PC-3 (cell line): ENCODE results near the gene KRTAP5-5.
"Not testable (repeated sequence)": the region's sequence is repeated elsewhere in the genome, so short reads cannot be mapped to it uniquely, and the experiment has no call there.

Source experiments
- EZH2 ChIP-seq: fragments of 300-600 bp; sonication (generic); IDR thresholded peaks from one replicate; pipeline ENCODE4 v1.6.1; 2017; ENCODE audit warnings: antibody characterized with exemption, mild to moderate bottlenecking, low read length; ENCODE audit not compliant: unreplicated experiment
- TF ChIP-seq, protein P1 (sequence below): fragments of 300-600 bp; sonication (generic); conservative IDR thresholded peaks from 2 replicates; pipeline ENCODE4 v1.5.1; 2017; ENCODE audit warnings: antibody characterized with exemption, low read depth, mild to moderate bottlenecking, low read length

DNA sequence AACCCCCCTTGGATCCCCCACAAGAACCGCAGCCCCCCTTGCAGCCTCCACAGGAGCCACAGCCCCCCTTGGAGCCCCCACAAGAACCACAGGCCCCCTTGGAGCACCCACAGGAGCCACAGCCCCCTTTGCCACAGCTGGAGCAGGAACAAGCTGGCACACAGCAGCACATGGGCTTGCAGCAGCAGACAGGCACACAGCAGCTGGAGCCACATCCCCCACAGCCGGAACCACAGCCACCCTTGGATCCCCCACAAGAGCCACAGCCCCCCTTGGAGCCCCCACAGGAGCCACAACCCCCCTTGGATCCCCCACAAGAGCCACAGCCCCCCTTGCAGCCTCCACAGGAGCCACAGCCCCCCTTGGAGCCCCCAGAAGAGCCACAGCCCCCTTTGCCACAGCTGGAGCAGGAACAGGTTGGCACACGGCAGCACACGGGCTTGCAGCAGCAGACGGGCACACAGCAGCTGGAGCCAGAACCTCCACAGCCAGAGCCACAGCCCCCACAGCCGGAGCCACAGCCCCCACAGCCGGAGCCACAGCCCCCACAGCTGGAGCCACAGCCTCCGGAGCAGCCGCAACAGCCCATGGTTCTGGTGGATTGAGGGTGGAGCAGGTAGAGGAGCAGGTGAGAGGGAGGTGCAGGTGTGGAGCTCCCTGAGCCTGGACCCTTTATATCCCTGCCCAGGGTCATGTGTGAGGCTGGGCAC, 44.8 kb upstream of the KRTAP5-5 start, which contains the start of gene KRTAP5-1:
- not testable (repeated sequence) for TF ChIP-seq EZH2
- TF ChIP-seq, protein P1, sequence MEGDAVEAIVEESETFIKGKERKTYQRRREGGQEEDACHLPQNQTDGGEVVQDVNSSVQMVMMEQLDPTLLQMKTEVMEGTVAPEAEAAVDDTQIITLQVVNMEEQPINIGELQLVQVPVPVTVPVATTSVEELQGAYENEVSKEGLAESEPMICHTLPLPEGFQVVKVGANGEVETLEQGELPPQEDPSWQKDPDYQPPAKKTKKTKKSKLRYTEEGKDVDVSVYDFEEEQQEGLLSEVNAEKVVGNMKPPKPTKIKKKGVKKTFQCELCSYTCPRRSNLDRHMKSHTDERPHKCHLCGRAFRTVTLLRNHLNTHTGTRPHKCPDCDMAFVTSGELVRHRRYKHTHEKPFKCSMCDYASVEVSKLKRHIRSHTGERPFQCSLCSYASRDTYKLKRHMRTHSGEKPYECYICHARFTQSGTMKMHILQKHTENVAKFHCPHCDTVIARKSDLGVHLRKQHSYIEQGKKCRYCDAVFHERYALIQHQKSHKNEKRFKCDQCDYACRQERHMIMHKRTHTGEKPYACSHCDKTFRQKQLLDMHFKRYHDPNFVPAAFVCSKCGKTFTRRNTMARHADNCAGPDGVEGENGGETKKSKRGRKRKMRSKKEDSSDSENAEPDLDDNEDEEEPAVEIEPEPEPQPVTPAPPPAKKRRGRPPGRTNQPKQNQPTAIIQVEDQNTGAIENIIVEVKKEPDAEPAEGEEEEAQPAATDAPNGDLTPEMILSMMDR = not testable (repeated sequence)
